NCI-H128 (cell line): Measurements from ENCODE around the gene COL11A2.
A peak's percentile ranks its signal among the peaks of the same experiment; 100 is the strongest.

Experiments
- DNase-seq: peaks from one replicate; lab custom pipeline; 2025; ENCODE audit not compliant: unreplicated experiment; lab: John Stamatoyannopoulos, UW

The COL11A2 gene

DNA sequence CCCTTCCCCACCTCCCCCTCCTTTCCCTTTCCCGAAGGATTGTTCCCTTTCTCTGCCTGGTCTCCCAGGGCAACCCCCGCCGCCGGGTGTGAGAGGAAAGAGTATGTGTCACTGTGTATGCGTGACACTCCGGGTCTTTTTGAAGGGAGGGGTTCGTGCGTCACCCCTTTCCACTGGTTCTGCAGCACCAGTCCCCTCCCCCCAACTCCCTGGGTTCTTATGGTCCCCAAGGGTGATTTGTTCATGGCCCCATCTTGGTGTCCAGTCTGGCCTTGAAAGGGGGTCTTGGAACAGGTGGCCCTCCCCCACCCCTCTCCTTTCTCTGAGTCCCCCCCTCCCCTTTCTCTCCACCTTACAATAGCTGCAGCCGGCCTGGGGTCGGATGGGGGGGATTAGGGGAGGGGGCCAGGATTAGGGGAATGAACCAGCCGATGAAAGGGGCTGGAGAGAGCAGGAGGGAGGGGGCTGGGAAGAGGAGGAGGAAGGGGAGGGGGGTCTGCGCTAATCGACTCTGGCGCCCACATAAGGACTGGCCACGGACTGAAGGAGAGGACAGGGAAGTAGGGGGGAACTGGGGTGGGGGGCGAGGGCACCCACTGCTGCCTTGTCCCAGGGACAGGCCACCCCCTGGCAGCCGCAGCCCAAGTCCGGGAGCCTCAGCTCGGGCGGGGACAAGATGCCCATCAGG, 14.7 kb upstream of the COL11A2 start:
- no peak for DNase-seq

DNA sequence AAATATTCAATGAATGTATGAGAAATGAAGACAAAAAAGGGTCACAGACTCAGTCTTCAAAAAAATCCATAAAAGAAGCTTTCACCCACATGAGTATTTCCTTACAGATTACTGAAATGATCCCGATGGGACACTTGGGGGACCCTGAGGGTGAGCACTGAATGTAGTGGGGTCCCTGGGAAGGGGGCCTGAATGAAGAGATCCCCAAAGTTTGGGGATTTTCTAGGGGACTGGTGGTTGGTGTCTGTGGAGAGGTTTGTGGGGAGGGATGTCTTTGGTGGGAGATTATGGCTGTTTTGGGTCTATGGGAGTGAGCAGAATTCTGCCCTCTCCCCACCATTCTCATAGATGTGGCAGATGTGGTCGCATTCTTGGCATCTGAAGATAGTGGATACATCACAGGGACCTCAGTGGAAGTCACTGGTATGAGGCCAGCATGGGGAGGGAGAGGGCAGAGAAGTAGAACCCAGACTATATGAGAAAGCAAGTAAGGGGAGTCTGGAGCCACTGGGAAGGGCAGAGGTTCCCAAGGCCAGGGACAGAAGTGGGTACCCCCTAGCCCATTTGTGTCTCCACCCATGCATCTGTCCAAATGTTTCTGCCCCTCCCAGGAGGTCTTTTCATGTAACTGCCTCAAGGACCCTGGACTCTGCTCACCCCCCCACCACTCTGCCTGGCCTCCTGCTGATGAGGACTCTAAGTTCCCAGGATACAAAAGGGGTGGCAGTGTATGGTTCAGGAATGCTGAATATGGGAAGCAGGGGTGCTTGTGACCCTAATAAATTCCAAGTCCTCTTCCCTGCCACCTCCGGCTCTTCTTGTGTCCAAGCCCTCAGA, 14.0 kb upstream of the COL11A2 start:
- DNase-seq, result no peak

DNA sequence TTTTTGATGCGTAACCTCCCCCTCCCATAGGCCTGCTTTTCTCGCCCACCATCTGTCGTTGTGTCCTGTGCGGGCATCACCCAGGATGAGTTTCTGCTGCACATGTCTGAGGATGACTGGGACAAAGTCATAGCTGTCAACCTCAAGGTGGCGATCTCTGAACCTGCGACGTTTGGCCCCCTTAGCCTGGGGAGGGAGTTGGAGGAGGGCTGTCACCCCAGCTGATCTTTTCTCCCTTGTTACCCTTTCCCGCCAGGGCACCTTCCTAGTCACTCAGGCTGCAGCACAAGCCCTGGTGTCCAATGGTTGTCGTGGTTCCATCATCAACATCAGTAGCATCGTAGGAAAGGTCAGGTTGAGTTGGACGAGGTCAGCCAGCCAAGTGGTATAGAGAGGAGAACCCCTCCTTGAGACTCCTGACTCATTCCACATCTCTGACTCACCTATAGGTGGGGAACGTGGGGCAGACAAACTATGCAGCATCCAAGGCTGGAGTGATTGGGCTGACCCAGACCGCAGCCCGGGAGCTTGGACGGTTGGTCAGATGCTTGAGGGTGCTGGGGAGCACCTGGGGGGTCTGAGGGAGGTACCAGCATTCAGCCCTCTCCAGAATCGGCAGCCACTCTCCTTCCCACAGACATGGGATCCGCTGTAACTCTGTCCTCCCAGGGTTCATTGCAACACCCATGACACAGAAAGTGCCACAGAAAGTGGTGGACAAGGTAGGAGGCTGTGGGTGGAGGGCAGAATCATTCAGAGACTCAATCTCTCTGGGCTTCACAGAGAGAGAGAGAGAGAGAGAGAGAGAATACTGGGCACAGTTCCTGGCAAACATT, 13.1 kb upstream of the COL11A2 start:
- no peak for DNase-seq

DNA sequence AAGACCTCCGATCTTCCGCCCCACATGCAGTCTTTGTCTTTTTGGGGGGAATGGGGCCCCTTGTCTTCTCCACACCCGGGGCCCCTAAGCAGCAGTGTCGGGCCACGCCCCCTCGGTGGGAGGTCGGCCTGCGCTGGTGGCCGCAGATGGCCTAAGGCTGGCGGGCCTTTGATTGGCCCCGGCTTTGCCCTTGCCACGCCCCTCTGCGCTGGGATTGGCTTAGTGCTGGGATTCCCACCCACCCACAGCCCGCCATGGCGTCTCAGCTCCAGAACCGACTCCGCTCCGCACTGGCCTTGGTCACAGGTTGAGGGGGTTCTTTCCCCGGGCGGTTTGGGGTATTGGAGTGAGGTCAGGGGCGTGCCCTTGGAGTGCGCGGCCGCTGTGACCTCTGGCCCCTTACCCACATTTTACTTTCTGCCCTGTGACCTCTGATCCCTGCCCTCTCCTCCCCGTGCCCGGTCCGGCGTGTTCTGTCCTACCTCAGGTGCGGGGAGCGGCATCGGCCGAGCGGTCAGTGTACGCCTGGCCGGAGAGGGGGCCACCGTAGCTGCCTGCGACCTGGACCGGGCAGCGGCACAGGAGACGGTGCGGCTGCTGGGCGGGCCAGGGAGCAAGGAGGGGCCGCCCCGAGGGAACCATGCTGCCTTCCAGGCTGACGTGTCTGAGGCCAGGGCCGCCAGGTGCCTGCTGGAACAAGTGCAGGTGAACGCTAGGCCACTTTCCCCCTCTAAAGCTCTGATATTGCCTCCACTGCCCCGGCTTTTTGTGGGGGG, 12.3 kb upstream of the COL11A2 start, which contains the start of gene HSD17B8:
Gene HSD17B8 (plus strand): TSS at position 241 of the 776 bp plus-strand sequence. CDS start 14 bp downstream, at position 255.
- peak; percentile 64 for DNase-seq

DNA sequence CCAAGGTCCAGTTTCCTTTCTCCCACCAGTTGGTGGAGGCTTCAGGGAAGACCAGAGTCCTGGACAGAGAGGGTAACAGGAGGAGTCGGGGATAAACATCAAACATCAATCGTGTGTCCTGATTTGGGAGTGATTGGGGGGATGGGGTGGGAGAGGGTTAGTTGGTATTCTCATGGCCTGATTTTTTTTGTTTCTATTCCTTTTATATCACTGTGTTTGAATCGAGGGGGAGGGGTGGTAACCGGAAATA, 11.8 kb upstream of the COL11A2 start:
- DNase-seq, result no peak

DNA sequence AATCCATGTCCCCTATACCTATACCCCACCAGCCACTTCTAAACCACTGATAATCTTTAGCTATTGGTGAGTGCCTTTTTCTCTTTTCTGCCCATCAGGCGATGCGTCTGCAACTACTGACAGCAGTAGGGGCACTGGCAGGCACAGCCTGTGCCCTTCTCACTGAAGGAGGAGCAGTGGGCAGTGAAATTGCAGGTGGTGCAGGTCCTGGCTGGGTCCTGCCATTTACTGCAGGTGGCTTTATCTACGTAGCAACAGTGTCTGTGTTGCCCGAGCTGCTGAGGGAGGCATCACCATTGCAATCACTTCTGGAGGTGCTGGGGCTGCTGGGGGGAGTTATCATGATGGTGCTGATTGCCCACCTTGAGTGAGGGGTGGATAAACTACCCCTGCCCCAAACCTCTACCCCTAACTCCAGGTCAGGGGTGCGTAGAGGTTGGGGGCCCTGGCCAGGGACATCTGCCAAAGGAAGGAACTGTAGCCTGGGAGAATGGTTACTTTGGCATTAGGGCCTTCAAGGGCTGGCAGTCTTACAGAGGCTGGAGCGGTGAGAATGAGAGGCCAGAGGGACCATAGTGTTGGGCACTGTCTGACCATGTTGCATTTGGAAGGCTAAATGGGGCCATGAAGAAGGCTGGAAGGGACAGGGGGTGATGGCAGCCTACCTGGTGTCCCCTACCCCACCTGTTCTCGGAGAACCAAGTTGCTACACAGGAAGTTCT, 11.3 kb upstream of the COL11A2 start:
- DNase-seq, result no peak

DNA sequence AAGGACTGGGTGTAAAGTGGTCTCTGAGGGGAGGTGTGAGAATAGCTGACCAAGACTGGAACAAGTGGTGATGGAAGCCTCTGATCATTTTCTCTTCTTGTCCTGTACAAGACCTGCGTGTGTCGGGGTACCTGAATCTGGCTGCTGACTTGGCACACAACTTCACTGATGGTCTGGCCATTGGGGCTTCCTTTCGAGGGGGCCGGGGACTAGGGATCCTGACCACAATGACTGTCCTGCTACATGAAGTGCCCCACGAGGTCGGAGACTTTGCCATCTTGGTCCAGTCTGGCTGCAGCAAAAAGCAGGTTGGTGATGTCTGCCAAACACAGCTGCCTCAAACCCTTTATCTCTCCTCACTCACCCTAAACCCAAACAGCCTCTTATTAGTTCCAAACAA, 10.5 kb upstream of the COL11A2 start:
- DNase-seq, result no peak

DNA sequence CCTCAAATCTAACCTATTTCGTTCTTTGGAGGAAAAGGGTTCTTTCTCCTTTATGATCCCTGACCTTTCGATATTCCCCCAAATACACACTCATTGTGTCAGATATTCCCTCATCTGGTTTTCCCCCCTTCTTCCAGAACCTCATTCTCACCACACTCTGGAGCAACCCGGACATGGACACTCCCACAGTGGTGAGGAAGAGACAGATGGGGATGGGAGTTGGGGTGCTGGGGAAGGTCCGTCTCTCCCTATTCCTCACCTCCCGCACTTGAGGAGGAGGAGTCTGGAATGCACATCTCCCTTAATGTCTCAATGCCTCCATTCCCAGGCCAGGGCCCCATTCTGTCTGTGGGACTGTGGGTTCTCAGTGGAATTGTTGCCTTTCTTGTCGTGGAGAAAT, 9.7 kb upstream of the COL11A2 start:
- no peak for DNase-seq

DNA sequence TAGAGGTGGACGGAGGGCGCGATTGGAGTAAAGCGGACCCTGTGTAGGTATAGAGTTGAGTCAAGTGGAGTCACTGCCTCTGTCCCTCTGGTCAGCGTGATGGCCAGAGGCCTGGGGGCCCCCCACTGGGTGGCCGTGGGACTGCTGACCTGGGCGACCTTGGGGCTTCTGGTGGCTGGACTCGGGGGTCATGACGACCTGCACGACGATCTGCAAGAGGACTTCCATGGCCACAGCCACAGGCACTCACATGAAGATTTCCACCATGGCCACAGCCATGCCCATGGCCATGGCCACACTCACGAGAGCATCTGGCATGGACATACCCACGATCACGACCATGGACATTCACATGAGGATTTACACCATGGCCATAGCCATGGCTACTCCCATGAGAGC, 8.9 kb upstream of the COL11A2 start:
- no peak for DNase-seq

DNA sequence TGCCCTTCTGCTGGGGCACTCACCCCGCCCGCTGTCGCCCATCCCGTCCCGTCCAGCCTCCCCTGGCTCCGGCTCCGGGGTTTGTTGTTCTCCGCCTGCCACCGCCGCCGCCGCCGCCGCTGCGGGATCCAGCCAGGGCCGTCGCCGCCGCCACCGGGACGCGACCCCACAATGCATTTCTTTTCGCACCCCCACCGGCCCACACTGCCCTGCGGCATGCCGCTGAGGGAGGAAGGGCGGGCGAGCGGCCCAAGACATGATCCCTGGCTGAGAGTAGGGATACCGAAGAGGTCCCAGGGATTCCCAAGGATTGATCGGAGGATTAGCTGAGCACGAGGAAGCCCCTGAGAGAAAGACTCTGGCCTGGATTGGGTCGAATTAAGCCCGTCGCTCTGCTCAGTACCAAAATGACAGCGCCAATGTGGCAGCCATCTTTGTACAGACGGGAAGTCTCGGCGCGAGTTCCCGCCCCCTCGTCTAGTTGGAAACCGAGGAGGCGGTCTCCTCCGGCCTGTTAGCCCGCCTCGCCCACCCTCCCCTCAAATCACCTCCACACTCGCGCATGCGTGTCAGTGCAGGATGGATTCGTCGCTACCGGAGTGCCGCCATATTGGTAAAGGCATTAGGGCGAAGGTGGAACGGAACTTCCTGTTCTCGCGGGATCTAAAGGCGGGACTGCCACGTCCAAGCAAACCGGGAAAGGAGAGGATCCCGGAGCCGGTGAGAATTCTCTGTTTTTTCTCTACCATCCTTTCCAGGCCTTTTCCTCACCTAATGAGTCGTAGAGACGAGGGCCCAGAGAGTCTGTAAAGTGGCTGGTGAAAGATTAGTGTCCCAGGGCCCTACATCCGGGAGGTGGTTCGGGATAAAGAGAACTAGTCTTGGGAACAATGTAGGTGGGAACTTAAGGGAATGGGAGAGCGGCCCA, 8.2 kb upstream of the COL11A2 start, which contains the start of the genes RXRB and SLC39A7:
Gene RXRB (minus strand): TSS at position 447 of the 928 bp plus-strand sequence. CDS start 189 bp downstream, at position 258.
Gene SLC39A7 (plus strand): TSS at position 649 of the 928 bp plus-strand sequence. CDS start 379 bp downstream, outside the sequence.
- peak; percentile 98 for DNase-seq

DNA sequence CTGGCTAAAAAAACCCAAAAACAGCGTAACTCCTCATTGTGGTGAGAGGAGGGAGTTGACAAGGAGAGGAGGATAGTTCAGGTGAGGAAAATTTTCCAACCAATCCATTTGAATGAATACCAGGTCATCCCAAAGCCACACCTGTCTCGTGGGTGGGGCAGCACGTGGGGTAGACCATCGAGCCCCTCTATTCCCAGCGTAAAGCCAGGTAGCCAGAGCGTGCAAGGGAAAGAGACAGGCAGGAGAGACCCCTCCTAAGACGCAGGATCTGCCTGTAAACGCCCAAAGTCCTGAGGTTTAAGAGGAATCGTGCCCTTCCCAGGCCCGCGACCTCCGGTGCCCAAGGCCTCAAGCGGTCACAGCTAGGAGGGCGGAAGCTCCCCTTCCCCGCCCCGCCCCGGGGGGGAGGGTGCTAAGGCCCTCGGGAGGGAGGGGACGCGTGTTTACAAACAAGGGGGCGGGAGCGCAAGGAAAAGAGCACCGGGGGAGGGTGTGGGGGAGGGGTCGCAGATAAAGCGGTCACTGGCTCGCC, 7.5 kb upstream of the COL11A2 start:
- no peak for DNase-seq

DNA sequence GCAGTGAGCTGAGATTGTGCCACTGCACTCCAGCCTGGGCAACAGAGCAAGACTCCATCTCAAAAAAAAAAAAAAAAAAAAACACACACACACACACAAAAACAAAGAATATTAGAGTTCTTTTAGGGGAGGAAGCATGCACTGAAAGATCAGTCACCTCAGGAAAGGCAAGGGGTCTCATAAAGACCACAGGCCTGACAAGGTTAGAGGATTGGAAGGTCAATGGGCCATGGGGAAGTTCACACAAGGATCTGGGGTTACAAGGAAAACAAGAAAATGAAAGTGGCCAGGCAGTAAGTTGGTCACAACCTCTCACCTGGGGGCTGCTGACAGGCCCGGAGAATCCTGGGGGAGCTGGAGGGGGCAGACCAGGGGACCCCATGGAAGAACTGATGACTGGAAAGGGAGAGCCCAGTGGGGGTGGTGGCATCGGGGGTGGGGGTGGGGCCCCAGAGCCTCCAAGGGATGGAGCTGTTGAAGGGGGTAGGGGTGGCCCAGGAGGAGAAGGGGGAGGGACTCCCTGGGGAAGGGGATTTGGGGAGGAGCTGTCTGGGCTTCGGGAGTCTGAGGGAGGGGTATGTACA, 6.7 kb upstream of the COL11A2 start:
- DNase-seq, result no peak

DNA sequence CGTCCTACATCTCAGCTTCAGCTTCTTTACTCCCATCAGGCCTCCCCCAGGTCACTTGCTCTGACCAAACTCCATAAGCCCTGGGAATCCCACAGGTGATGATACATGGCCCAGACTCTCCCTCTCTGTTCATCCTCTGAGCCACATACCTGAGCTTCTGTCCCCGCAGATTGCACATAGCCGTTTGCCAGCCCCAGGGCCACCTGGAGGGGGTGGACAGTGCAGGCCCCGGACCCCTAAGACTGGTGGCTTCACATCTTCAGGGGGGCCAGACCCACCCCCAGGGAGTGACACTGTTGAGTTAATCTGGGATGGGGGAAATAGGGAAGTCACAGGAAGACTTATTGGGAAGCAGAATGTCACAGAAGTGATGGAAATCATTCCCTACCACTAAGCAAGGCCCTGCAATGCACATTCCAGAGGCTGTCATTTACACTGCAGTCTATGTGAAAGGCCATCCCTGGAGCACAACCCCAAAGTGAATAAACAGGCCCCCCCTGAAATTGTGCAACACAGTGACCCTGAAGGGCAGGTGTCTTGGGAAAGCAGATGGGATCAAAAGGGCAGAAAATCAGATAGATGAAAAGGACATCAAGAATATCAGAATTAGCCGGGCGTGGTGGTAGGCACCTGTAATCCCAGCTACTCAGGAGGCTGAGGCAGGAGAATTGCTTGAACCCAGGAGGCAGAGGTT, 6.0 kb upstream of the COL11A2 start:
- DNase-seq, result no peak

DNA sequence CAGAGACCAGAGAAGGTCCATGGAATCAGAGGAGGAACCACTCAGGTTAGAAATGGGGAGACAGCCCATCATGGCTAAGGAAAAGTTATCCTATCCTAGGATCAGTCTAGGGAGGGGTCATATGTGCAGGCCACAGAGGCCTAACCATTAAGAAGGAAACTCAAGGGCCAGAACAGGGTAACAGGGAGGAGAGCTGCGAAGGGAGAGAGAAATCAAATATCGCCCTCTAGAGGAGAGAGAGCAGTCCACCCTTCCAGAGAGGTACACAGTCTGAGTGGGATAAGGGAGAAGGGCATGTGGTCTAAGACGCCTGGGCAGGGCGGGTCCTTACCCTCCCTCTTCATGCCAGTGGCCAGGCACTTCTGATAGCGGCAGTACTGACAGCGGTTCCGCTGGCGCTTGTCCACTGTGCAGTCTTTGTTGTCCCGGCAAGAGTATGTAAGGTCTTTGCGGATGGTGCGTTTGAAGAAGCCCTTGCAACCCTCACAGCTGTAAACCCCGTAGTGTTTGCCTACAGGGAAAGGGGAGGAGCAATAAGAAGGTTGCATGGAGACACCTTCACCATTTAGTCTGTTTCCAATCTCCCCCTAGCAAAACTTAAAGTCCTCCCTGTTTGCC, 5.3 kb upstream of the COL11A2 start:
- no peak for DNase-seq

DNA sequence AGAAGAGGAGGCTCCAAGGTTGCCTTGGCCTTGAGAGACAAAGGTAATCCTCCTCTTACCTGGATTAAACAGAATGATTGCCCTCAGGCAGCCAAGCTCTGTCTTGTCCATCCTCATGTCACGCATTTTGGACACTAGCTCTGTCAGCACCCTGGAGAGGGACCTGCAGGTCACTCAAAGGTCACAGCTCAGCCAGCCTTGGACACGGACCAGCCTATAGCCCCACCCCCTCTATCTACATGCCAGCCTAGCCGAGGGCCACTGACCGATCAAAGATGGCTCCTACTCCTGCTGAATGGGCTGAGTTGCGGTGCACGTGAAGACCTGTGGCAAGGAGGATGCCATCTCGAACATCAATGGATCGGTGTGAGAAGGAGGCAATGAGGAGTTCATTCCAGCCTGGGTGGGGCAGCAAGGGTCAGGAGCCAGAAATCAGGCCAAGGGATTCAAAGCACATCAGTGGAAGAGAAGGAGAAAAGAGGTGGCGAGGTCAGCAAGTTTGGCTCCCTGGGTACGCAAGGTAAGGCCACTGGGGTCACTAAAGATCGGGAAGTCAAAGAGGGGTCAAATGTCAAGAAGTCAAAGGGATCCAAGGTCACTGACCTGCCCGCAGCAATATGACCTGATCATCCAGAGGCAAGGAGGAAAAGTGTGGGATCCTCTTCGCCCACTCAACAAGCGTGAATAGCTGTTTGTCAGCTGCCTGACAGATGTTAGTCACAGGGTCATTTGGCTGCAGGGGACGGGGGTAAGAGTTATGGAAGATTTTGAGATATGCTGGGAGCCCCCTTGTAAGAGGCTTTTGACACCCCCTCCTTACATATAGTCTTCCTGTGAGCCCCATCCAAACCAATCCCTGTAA, 3.3 kb upstream of the COL11A2 start:
- no peak for DNase-seq

DNA sequence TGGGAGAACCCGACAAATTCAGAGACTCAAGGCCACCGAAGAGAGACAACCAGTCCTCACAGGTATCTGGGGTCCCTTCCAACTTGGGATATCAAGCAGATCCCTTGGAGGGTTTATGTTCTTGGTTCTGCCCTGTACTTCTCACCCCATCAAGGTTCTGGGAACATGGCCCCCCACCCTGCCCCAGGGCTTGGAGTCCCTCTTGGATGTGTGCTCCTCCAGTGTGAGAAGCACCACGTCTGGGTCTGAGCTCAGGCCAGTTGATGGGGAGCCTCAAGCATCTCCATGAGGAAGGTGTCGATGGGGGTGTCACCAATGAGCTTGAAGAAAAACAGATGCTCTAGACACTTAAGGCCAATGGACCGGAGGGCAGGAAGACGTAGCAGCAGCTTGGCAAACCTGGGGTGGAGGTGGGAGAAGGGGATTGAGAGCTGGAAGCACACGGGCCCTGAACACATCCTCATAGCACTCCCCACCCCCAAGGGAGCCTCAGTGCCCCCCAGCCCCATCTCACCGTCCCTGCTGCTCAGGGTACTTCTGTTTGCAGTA, 2.2 kb upstream of the COL11A2 start:
- DNase-seq, result no peak
